ENCODE measurements around the gene GPR37.

GPR37 gene

DNA sequence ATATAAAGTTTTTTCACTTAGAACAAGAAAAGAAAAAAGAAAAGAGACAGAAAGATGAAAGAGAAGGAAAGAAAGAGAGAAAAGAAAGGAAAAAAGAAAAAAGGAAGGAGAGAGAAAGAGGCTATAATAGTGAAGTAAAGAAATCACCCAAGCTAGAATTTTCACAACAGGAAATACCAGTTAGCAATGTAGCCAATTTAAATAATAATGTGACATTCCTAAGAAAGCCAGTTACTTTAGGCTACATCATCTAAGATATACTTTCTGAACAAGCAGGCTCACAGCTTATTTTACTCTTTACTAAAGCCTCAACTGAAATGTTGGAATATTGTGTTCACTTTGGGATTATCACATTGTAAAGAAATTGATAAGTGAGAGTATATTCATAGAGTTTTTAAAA is 53.6 kb downstream of the GPR37 start:
- H3K4me3 ChIP-seq (ENCODE audit: low read length) = no peak overlapping the region
- TF ChIP-seq EZH2phosphoT487 (IDR thresholded peaks at IDR 0.05; ENCODE audit: low read length) (no peak), EZH2 (optimal IDR thresholded peaks at IDR 0.05; ENCODE audit: low read depth, low read length) (no peak)
- TF ChIP-seq, protein P1, sequence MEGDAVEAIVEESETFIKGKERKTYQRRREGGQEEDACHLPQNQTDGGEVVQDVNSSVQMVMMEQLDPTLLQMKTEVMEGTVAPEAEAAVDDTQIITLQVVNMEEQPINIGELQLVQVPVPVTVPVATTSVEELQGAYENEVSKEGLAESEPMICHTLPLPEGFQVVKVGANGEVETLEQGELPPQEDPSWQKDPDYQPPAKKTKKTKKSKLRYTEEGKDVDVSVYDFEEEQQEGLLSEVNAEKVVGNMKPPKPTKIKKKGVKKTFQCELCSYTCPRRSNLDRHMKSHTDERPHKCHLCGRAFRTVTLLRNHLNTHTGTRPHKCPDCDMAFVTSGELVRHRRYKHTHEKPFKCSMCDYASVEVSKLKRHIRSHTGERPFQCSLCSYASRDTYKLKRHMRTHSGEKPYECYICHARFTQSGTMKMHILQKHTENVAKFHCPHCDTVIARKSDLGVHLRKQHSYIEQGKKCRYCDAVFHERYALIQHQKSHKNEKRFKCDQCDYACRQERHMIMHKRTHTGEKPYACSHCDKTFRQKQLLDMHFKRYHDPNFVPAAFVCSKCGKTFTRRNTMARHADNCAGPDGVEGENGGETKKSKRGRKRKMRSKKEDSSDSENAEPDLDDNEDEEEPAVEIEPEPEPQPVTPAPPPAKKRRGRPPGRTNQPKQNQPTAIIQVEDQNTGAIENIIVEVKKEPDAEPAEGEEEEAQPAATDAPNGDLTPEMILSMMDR (IDR thresholded peaks at IDR 0.05; ENCODE audit: low read length) = no peak
- no peak overlapping the region for H3K27ac ChIP-seq (ENCODE audit: low read length)
- H4K20me1 ChIP-seq (ENCODE audit: insufficient read depth, low read length) = no peaks in the 10 kb centered on the region
- no peaks in the 10 kb centered on the region for H3K9me3 ChIP-seq (replicated peaks; ENCODE audit: insufficient read depth, low read length)
- H2AFZ ChIP-seq (ENCODE audit: low read length) = no peak overlapping the region
- no peaks in the 10 kb centered on the region for H3K36me3 ChIP-seq (replicated peaks; ENCODE audit: insufficient read depth, low read length)
- no peaks in the 10 kb centered on the region for H3K4me1 ChIP-seq (ENCODE audit: low read length)
- no peaks in the 10 kb centered on the region for H3K27me3 ChIP-seq (replicated peaks; ENCODE audit: insufficient read depth, low read length)
- no peak overlapping the region for H3K9ac ChIP-seq (ENCODE audit: low read length)
- H3K79me2 ChIP-seq (ENCODE audit: low read length) = no peaks in the 10 kb centered on the region
- no peaks in the 10 kb centered on the region for H3K9me2 ChIP-seq (replicated peaks; ENCODE audit: insufficient read depth, low read length)
- no peaks in the 10 kb centered on the region for H3F3A ChIP-seq (ENCODE audit: insufficient read depth, low read length)
- no peak overlapping the region for H3K4me2 ChIP-seq (ENCODE audit: low read depth, low read length)
- DNase-seq = no peak

DNA sequence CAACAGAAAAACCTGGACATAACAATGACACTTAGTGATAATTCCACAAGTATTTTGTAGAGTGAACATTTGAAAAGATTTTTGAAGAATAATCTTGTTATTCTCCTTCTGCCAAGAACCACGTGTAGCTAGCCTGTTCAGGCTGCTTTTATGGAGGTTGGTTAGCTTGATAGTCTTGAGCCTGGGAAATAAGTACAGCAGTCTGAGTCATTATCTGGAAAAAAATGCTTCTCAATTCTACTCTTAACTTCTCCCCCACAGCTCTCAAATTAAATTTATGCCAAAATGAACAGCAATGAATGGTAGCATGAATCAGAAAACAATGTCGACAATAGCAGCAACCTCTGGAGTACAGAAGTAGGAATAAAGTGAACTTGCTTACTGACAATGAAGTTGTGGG is 63.2 kb downstream of the GPR37 start:
- H3F3A ChIP-seq (ENCODE audit: insufficient read depth, low read length) = no peaks in the 10 kb centered on the region
- H4K20me1 ChIP-seq (ENCODE audit: insufficient read depth, low read length) = no peaks in the 10 kb centered on the region
- H3K4me2 ChIP-seq (ENCODE audit: low read depth, low read length) = no peak overlapping the region
- no peaks in the 10 kb centered on the region for H3K27me3 ChIP-seq (replicated peaks; ENCODE audit: insufficient read depth, low read length)
- no peak overlapping the region for H3K9ac ChIP-seq (ENCODE audit: low read length)
- no peaks in the 10 kb centered on the region for H3K4me1 ChIP-seq (ENCODE audit: low read length)
- H3K27ac ChIP-seq (ENCODE audit: low read length) = no peak overlapping the region
- H3K4me3 ChIP-seq (ENCODE audit: low read length) = no peak overlapping the region
- no peaks in the 10 kb centered on the region for H3K9me3 ChIP-seq (replicated peaks; ENCODE audit: insufficient read depth, low read length)
- no peaks in the 10 kb centered on the region for H3K79me2 ChIP-seq (ENCODE audit: low read length)
- H2AFZ ChIP-seq (ENCODE audit: low read length) = no peak overlapping the region
- no peak for DNase-seq
- H3K9me2 ChIP-seq (replicated peaks; ENCODE audit: insufficient read depth, low read length) = no peaks in the 10 kb centered on the region
- TF ChIP-seq, protein P1 (IDR thresholded peaks at IDR 0.05; ENCODE audit: low read length) = no peak
- TF ChIP-seq EZH2phosphoT487 (IDR thresholded peaks at IDR 0.05; ENCODE audit: low read length) = no peak
- TF ChIP-seq EZH2 (optimal IDR thresholded peaks at IDR 0.05; ENCODE audit: low read depth, low read length) = no peak
- H3K36me3 ChIP-seq (replicated peaks; ENCODE audit: insufficient read depth, low read length) = no peaks in the 10 kb centered on the region

DNA sequence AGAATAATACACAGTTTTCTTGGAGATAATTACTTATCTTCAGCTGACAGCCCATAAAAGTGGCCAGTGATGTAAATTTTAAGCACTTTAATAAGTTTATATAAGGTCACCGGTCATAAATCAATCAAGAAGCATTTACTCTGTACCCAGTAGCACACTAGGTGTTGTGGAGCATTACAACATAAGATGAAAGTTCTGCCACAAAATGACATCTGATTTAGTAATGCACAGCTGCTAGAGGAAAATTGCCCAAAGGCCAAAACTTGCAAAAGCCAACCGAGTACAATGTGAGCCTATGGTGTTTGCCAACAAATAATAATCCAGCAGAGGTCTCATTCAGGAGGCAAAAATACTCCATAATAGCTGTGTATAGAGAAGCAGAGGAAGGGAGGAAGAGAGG is 63.6 kb downstream of the GPR37 start:
- H3K9me2 ChIP-seq (replicated peaks; ENCODE audit: insufficient read depth, low read length) = no peaks in the 10 kb centered on the region
- H3K27me3 ChIP-seq (replicated peaks; ENCODE audit: insufficient read depth, low read length) = no peaks in the 10 kb centered on the region
- no peaks in the 10 kb centered on the region for H3K4me1 ChIP-seq (ENCODE audit: low read length)
- H3F3A ChIP-seq (ENCODE audit: insufficient read depth, low read length) = no peaks in the 10 kb centered on the region
- H2AFZ ChIP-seq (ENCODE audit: low read length) = no peak overlapping the region
- DNase-seq = no peak
- no peaks in the 10 kb centered on the region for H3K9me3 ChIP-seq (replicated peaks; ENCODE audit: insufficient read depth, low read length)
- no peak overlapping the region for H3K4me2 ChIP-seq (ENCODE audit: low read depth, low read length)
- H4K20me1 ChIP-seq (ENCODE audit: insufficient read depth, low read length) = no peaks in the 10 kb centered on the region
- no peak overlapping the region for H3K4me3 ChIP-seq (ENCODE audit: low read length)
- H3K9ac ChIP-seq (ENCODE audit: low read length) = no peak overlapping the region
- TF ChIP-seq EZH2 (optimal IDR thresholded peaks at IDR 0.05; ENCODE audit: low read depth, low read length) (no peak), EZH2phosphoT487 (IDR thresholded peaks at IDR 0.05; ENCODE audit: low read length) (no peak)
- TF ChIP-seq, protein P1 (IDR thresholded peaks at IDR 0.05; ENCODE audit: low read length) = no peak
- no peaks in the 10 kb centered on the region for H3K79me2 ChIP-seq (ENCODE audit: low read length)
- H3K27ac ChIP-seq (ENCODE audit: low read length) = no peak overlapping the region
- H3K36me3 ChIP-seq (replicated peaks; ENCODE audit: insufficient read depth, low read length) = no peaks in the 10 kb centered on the region
